IPS DF 6.9 (cell line): ENCODE results near the gene SPC25.
"Not testable (repeated sequence)": the region's sequence is repeated elsewhere in the genome, so short reads cannot be mapped to it uniquely, and the experiment has no call there.

Experiments
- DNase-seq: peaks from one replicate; pipeline ENCODE4 v3.0.0-alpha.2; 2013; ENCODE audit warnings: low read depth, low spot score
- H3K27ac ChIP-seq: one replicate; pipeline ENCODE4 v1.5.1; 2013; ENCODE audit warnings: low read length, control low read depth
- H3K27me3 ChIP-seq: 2 replicates; pipeline ENCODE4 v1.6.1; 2013; ENCODE audit warnings: mild to moderate bottlenecking, low read length; ENCODE audit not compliant: control insufficient read depth, insufficient read depth
- H3K36me3 ChIP-seq: 2 replicates; pipeline ENCODE4 v1.6.1; 2013; ENCODE audit warnings: low read length; ENCODE audit not compliant: control insufficient read depth, insufficient read depth
- H3K4me1 ChIP-seq: 2 replicates; pipeline ENCODE4 v1.6.1; 2013; ENCODE audit warnings: low read length; ENCODE audit not compliant: control insufficient read depth, insufficient read depth
- H3K4me3 ChIP-seq: 2 replicates; pipeline ENCODE4 v1.5.1; 2013; ENCODE audit warnings: mild to moderate bottlenecking, low read length
- H3K9me3 ChIP-seq: 2 replicates; pipeline ENCODE4 v1.6.1; 2013; ENCODE audit warnings: low read length, inconsistent platforms; ENCODE audit not compliant: control insufficient read depth, insufficient read depth
- WGBS: extraction: QIAGEN DNeasy Blood & Tissue Kit; methylation state at CpG from one replicate; pipeline ENCODE4 v1.1.7; 2013; ENCODE audit warnings: mixed read lengths, missing lambda C conversion rate; ENCODE audit not compliant: insufficient read length, insufficient coverage; 5-methylcytosine and 5-hydroxymethylcytosine counted together

SPC25 gene

DNA sequence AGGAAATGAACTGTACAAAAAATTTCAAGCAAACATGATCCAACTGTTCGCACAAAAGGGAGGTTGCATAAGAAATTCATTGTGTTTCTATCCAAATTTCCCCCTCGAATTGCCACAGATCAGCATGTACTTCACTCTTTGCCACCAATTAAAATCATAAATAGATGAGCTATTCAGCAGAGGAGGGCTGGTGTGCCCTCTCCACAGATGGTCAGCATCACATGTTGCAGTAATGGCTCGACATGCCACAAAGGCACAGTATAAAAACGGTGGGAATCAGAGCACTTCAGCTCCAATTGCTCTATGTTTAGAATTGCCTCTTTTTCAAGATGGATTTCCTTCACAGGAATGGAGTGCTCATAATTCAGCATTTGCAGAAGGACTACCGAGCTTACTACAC lies 10.8 kb upstream of the SPC25 start, which contains the start of gene G6PC2:
TSS of gene G6PC2 (plus strand) at position 289 of the 400 bp plus-strand sequence. CDS start at position 330, 41 bp downstream.
- no peak for DNase-seq
- WGBS, result no CpG with 5 or more reads among the region's 5 CpGs
- H3K27me3 ChIP-seq, result no peaks in the 10 kb centered on the region
- no peaks in the 10 kb centered on the region for H3K4me1 ChIP-seq
- no peaks in the 10 kb centered on the region for H3K9me3 ChIP-seq
- no peaks in the 10 kb centered on the region for H3K36me3 ChIP-seq
- H3K4me3 ChIP-seq, result no peak within 1 kb of the TSS
- no peak within 1 kb of the TSS for H3K27ac ChIP-seq

DNA sequence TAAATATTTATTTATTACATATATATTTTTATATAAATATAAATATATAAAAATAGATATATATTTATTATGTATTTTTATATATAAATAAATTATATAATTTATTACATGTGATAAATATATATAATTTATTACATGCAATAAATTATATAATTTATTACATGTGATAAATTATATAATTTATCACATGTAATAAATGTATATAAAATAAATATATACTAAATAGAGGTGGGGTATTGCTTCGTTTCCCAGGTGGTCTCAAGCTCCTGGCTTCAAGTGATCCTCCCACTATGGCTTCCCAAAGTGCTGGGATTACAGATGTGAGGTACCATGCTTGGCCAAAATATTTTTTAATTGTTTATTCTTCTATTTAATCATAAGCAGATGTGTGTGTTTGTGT lies 7.2 kb upstream of the SPC25 start:
- Histone ChIP-seq H3K4me1 (no peaks in the 10 kb centered on the region), H3K27ac (no peak overlapping the region), H3K4me3 (no peak overlapping the region), H3K36me3 (no peaks in the 10 kb centered on the region), H3K9me3 (no peaks in the 10 kb centered on the region), H3K27me3 (no peaks in the 10 kb centered on the region)
- WGBS, result no CpG with 5 or more reads among the region's 1 CpG
- DNase-seq, result no peak

DNA sequence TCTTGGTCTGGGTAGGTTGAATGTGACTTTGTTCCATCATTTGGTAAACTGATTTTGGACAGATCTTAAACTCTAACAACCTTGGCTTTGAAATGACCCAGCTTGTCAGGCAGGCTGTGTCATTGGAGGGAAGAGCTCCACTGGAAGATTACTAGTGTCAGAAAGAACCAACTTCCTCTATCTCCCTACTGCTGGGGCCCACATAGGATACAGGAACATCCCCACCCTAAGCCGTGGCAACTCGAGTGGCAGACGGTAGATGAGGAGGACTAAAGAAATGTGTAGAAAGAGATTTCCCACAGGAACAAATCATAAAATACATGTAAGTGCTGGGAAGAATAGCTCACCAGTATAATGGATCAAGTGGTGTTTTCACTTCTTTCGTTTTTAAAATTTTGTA lies 6.6 kb upstream of the SPC25 start:
- Histone ChIP-seq H3K27me3 (no peaks in the 10 kb centered on the region), H3K9me3 (no peaks in the 10 kb centered on the region), H3K36me3 (no peaks in the 10 kb centered on the region), H3K4me3 (no peak overlapping the region), H3K27ac (no peak overlapping the region), H3K4me1 (no peaks in the 10 kb centered on the region)
- DNase-seq, result no peak
- WGBS, result no CpG with 5 or more reads among the region's 4 CpGs

DNA sequence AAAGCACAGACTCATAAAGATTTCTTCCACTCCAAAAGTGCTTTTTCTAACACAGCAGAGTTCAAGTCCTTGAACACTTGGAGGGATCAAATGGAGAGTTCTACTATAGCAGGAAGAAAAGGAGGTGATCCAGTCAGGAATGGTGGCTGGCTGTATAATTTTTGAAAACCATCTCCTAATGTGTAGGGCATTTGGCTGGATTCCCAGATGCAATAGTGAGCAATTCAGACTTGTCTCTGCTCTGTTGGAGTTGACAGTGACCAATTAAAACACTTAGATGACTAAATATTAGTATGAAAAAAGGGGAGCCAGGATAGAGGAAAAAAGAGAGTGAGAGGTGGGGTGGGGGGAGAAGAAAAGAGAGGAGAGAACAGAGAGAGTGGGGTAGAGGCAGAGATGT lies 5.5 kb upstream of the SPC25 start:
- no peaks in the 10 kb centered on the region for H3K4me1 ChIP-seq
- H3K4me3 ChIP-seq, result no peak overlapping the region
- DNase-seq, result no peak
- no peaks in the 10 kb centered on the region for H3K36me3 ChIP-seq
- H3K9me3 ChIP-seq, result no peaks in the 10 kb centered on the region
- H3K27me3 ChIP-seq, result no peaks in the 10 kb centered on the region
- H3K27ac ChIP-seq, result no peak overlapping the region

DNA sequence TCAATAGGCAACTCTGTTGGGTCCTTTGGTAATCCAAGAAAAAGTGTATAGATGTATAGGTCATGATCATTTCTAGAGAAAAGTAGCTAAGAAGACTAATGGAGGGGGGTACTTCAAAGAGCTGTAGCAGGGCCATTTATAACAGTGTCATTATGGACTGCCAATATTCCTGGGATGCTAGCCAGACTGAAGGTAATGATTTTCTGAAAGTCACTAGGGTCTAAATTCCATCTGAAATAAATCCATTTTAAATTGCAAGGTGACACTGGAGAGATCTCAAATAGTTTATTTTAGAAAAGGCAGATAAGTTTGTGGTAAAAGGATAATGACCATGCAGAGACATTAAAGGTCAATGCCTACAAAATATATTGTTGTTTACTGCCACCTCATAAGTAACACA lies 4.5 kb upstream of the SPC25 start:
- no peak overlapping the region for H3K27ac ChIP-seq
- no peaks in the 10 kb centered on the region for H3K36me3 ChIP-seq
- no peak for DNase-seq
- H3K9me3 ChIP-seq, result no peaks in the 10 kb centered on the region
- no peaks in the 10 kb centered on the region for H3K27me3 ChIP-seq
- no peaks in the 10 kb centered on the region for H3K4me1 ChIP-seq
- no peak overlapping the region for H3K4me3 ChIP-seq

DNA sequence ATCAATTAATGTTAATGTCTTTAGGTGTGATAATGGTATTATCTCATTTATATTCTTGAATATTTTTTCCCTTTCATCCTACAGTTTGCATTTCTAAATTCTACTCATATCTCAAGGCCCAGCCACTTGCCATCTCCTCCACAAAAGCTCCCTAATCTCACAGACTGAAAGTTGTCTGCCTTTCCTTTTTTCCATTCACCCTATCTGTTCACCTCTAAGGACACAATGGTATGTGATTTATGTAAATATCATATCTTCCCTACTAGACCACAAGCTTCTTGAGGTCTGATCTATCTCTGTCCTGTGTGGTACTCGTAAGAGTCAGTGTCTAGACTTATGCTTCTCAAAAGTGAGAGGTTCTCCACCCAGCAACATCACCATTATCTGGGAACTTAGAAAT lies 3.9 kb upstream of the SPC25 start:
- no peak for DNase-seq
- no CpG with 5 or more reads among the region's 1 CpG for WGBS
- no peaks in the 10 kb centered on the region for H3K9me3 ChIP-seq
- no peak overlapping the region for H3K4me3 ChIP-seq
- H3K4me1 ChIP-seq, result no peaks in the 10 kb centered on the region
- H3K27ac ChIP-seq, result no peak overlapping the region
- H3K27me3 ChIP-seq, result no peaks in the 10 kb centered on the region
- no peaks in the 10 kb centered on the region for H3K36me3 ChIP-seq

DNA sequence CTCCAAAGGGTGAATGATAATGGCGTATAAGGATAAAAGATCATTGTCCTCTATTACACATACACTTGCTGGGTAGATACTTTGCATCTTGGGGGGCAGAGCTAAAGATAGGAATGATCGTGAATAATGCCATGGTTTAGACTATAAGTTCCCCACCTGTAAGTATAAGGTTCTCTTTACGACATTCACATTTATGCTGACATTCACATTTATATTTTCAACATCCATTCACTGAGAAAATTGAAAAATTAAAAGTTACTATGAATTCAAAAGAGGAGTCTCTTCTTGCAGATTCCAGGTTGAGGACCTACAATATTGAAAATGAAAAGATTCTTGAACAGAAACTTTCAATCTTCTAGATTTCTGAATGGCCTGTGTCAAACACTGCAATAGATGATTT lies 2.1 kb upstream of the SPC25 start:
- Histone ChIP-seq H3K9me3 (no peaks in the 10 kb centered on the region), H3K27me3 (no peaks in the 10 kb centered on the region), H3K4me3 (no peak overlapping the region), H3K36me3 (no peaks in the 10 kb centered on the region), H3K27ac (no peak overlapping the region), H3K4me1 (no peaks in the 10 kb centered on the region)
- no peak for DNase-seq
- no CpG with 5 or more reads among the region's 3 CpGs for WGBS

DNA sequence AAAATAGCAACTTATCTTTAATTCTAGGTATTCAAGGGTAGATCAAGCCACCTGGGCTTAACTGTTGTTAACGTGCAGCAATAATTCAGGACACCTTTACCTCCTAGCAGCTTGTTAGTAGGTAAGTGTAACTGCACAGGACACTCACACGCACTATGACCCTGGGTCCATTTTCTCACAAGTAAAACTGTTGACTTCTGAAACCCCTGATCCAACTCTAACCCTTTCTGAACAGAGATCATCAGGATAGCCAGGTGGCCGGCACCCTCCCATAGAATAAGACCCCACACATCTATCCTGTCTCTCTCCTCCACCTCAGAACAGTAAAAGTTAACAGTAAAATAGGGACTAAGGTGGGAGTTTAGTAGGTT lies 610 bp downstream of the SPC25 start:
- WGBS, result no CpG with 5 or more reads among the region's 3 CpGs
- Histone ChIP-seq H3K36me3 (no peaks in the 10 kb centered on the region), H3K4me1 (no peaks in the 10 kb centered on the region), H3K4me3 (peak overlapping the region; percentile 80; the same call in 1 of the 2 replicates), H3K9me3 (no peaks in the 10 kb centered on the region), H3K27me3 (no peaks in the 10 kb centered on the region), H3K27ac (no peak overlapping the region)
- DNase-seq, result no peak

DNA sequence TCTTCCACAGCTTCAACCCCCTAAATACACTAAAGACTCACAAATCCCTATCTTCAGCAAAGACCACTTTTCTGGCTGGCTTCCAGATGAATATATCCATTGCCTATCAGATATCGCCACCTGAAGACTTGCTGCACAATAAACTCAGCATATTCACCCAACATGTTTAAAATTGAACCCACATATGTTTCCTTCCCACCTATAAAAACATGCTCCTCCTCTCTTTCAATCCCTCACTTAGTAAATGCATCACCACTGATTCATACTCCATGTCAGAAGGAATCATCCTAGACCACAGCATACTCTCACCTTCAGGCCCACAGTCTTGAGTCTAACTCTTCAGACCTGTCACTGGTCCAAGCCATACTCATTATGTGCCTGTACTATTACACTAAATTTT lies 5.3 kb downstream of the SPC25 start:
- DNase-seq, result no peak
- no CpG with 5 or more reads among the region's 1 CpG for WGBS

DNA sequence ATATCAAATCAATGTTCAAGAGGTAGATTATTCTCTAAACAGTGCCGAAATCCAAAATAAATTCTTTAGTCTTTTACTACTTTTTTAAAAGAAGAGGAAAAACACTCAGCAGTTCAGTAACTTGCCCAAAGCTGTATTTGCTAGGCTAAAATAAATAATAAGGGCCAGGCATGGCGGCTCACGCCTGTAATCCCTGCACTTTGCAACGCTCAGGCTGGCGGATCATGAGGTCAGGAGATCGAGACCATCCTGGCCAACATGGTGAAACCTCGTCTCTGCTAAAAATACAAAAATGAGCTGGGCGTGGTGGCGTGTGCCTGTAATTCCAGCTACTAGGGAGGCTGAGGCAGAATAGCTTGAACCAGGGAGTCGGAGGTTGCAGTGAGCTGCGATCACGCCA lies 8.1 kb downstream of the SPC25 start:
- H3K27ac ChIP-seq, DNase-seq, H3K4me3 ChIP-seq, H3K36me3 ChIP-seq, H3K9me3 ChIP-seq, H3K4me1 ChIP-seq, H3K27me3 ChIP-seq: not testable (repeated sequence)
- WGBS, result no CpG with 5 or more reads among the region's 12 CpGs

More for the DNA sequence above, 5.3 kb downstream of the SPC25 start:
- Histone ChIP-seq H3K27ac (no peak overlapping the region), H3K4me3 (no peak overlapping the region), H3K9me3 (no peaks in the 10 kb centered on the region), H3K27me3 (no peaks in the 10 kb centered on the region), H3K4me1 (no peaks in the 10 kb centered on the region), H3K36me3 (no peaks in the 10 kb centered on the region)

DNA sequence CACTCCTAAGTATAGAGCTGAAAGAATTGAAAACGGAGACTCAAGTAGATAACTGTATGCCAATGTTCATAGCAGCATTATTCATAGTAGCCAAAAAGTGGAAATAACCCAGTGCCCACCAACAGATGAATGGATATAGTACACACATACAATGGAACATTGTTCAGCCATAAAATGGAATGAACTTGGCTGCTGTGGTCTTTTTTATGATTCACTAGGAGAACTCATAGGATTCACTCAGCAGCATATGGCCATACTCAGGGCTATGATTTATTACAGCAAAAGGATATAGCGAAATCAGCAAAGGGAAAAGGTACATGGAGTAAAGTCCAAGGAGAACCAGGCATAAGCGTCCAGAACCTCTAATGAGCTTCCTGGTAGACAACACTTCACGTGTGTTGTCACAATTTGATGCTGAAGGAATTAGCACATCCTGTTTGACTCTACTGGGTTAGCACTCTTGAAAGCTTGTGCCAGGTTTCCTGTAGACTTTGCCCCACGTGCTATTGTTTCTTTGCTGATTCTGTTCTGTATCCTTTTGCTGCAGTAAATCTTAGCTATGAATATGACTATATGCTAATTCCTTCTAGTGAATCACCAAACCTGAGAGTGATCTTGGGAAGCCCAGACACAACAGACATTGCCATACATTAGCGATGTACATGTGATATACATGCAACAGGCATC lies 15.7 kb downstream of the SPC25 start:
- H3K27me3 ChIP-seq, result no peaks in the 10 kb centered on the region
- no peaks in the 10 kb centered on the region for H3K9me3 ChIP-seq
- DNase-seq, result no peak
- no peaks in the 10 kb centered on the region for H3K36me3 ChIP-seq
- WGBS, result no CpG with 5 or more reads among the region's 6 CpGs
- H3K4me3 ChIP-seq, result no peak overlapping the region
- no peak overlapping the region for H3K27ac ChIP-seq
- H3K4me1 ChIP-seq, result no peaks in the 10 kb centered on the region
